Measurements from ENCODE around the gene APLP2.

Gene APLP2

DNA sequence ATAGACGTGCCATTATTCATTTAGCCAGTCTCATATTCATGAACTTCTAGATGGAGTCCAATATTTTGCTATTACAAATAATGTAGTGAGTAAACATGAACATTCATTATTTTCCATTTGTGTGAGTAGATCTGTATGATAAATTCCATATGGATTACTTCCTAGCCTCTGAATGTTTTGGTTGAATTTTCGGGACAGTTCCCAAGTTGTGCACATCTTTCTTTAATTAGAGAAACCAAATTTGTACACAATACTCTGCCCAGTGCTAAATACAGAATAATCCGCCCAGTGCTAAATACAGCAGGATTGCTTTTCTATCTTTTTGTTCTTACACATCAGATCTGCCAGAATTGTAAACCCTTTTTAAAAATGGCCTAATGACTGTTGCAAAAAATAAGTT is 17.1 kb upstream of the APLP2 start:
- TF ChIP-seq, protein P1, sequence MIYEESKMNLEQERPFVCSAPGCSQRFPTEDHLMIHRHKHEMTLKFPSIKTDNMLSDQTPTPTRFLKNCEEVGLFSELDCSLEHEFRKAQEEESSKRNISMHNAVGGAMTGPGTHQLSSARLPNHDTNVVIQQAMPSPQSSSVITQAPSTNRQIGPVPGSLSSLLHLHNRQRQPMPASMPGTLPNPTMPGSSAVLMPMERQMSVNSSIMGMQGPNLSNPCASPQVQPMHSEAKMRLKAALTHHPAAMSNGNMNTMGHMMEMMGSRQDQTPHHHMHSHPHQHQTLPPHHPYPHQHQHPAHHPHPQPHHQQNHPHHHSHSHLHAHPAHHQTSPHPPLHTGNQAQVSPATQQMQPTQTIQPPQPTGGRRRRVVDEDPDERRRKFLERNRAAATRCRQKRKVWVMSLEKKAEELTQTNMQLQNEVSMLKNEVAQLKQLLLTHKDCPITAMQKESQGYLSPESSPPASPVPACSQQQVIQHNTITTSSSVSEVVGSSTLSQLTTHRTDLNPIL (CRISPR knock-in tag; IDR thresholded peaks at IDR 0.05; ENCODE audit: low read depth): no peak
- TF ChIP-seq BACH2 (CRISPR knock-in tag; IDR thresholded peaks at IDR 0.05; ENCODE audit: borderline replicate concordance) (no peak), RARB (CRISPR knock-in tag; IDR thresholded peaks at IDR 0.05) (no peak), ZNF70 (CRISPR knock-in tag; IDR thresholded peaks at IDR 0.05) (no peak), ZNF8 (CRISPR knock-in tag; IDR thresholded peaks at IDR 0.05) (no peak), ZNF565 (CRISPR knock-in tag; conservative IDR thresholded peaks at IDR 0.05; ENCODE audit: low read depth) (no peak), ZFP3 (CRISPR knock-in tag; IDR thresholded peaks at IDR 0.05) (no peak), TCF4 (CRISPR knock-in tag; IDR thresholded peaks at IDR 0.05; ENCODE audit: borderline replicate concordance) (no peak), ZC3H10 (CRISPR knock-in tag; IDR thresholded peaks at IDR 0.05) (no peak)
- TF ChIP-seq, protein P2, sequence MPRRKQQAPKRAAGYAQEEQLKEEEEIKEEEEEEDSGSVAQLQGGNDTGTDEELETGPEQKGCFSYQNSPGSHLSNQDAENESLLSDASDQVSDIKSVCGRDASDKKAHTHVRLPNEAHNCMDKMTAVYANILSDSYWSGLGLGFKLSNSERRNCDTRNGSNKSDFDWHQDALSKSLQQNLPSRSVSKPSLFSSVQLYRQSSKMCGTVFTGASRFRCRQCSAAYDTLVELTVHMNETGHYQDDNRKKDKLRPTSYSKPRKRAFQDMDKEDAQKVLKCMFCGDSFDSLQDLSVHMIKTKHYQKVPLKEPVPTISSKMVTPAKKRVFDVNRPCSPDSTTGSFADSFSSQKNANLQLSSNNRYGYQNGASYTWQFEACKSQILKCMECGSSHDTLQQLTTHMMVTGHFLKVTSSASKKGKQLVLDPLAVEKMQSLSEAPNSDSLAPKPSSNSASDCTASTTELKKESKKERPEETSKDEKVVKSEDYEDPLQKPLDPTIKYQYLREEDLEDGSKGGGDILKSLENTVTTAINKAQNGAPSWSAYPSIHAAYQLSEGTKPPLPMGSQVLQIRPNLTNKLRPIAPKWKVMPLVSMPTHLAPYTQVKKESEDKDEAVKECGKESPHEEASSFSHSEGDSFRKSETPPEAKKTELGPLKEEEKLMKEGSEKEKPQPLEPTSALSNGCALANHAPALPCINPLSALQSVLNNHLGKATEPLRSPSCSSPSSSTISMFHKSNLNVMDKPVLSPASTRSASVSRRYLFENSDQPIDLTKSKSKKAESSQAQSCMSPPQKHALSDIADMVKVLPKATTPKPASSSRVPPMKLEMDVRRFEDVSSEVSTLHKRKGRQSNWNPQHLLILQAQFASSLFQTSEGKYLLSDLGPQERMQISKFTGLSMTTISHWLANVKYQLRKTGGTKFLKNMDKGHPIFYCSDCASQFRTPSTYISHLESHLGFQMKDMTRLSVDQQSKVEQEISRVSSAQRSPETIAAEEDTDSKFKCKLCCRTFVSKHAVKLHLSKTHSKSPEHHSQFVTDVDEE (CRISPR knock-in tag; IDR thresholded peaks at IDR 0.05): no peak
- TF ChIP-seq, protein P3, sequence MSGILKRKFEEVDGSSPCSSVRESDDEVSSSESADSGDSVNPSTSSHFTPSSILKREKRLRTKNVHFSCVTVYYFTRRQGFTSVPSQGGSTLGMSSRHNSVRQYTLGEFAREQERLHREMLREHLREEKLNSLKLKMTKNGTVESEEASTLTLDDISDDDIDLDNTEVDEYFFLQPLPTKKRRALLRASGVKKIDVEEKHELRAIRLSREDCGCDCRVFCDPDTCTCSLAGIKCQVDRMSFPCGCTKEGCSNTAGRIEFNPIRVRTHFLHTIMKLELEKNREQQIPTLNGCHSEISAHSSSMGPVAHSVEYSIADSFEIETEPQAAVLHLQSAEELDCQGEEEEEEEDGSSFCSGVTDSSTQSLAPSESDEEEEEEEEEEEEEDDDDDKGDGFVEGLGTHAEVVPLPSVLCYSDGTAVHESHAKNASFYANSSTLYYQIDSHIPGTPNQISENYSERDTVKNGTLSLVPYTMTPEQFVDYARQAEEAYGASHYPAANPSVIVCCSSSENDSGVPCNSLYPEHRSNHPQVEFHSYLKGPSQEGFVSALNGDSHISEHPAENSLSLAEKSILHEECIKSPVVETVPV (CRISPR knock-in tag; IDR thresholded peaks at IDR 0.05): no peak
- ATAC-seq: no peak

DNA sequence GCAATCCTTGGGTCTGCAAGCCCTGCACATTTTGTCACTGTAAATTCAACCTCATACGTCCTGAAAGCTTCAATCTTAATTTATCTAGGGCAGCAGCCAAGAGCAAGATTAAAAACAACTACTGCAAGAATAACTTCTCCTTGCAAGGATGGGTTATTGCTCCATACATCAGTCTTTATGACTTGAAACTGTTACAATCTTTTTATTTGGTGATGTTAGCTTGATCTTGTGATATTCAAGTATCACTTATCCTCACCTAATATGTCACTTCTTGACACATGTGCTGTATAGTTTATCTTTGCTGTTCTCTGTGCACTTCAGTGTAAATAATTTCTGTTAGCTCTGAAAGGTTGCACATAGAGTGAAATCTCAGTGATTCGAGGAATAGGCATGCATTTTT is 14.7 kb upstream of the APLP2 start:
- no peak for ATAC-seq
- TF ChIP-seq, protein P2 (CRISPR knock-in tag; IDR thresholded peaks at IDR 0.05): no peak
- TF ChIP-seq PPARA (CRISPR knock-in tag; IDR thresholded peaks at IDR 0.05; ENCODE audit: borderline replicate concordance): no peak

DNA sequence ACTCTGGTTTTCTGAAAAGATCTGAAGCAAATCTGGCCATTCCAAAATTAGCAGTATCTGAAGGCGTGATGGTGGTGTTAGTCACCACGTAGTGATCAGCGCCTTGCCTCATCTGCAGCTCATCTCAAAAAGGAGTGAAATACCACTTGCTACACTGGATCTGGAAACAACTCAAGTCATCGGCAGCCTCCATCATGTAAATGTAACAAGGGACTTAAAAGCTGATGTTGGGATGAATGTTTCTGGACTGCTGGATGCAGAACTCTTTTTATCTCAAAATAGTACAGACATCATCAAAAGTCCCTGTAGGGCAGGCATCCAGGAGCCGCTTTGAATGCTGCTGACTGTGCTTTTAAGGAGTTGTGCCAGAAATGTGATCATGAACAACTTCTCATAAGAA is 14.1 kb upstream of the APLP2 start:
- no peak for ATAC-seq
- TF ChIP-seq, protein P2 (CRISPR knock-in tag; IDR thresholded peaks at IDR 0.05): no peak
- TF ChIP-seq, protein P4, sequence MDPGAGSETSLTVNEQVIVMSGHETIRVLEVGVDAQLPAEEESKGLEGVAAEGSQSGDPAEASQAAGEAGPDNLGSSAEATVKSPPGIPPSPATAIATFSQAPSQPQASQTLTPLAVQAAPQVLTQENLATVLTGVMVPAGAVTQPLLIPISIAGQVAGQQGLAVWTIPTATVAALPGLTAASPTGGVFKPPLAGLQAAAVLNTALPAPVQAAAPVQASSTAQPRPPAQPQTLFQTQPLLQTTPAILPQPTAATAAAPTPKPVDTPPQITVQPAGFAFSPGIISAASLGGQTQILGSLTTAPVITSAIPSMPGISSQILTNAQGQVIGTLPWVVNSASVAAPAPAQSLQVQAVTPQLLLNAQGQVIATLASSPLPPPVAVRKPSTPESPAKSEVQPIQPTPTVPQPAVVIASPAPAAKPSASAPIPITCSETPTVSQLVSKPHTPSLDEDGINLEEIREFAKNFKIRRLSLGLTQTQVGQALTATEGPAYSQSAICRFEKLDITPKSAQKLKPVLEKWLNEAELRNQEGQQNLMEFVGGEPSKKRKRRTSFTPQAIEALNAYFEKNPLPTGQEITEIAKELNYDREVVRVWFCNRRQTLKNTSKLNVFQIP (CRISPR knock-in tag; IDR thresholded peaks at IDR 0.05; ENCODE audit: borderline replicate concordance, low read depth): no peak
- TF ChIP-seq RARB (CRISPR knock-in tag; IDR thresholded peaks at IDR 0.05) (no peak), ZNF565 (CRISPR knock-in tag; conservative IDR thresholded peaks at IDR 0.05; ENCODE audit: low read depth) (no peak), BACH2 (CRISPR knock-in tag; IDR thresholded peaks at IDR 0.05; ENCODE audit: borderline replicate concordance) (no peak), ZFP30 (CRISPR knock-in tag; IDR thresholded peaks at IDR 0.05) (no peak), ZFP3 (CRISPR knock-in tag; IDR thresholded peaks at IDR 0.05) (no peak), SNAI2 (CRISPR knock-in tag; IDR thresholded peaks at IDR 0.05) (no peak), ZNF8 (CRISPR knock-in tag; IDR thresholded peaks at IDR 0.05) (no peak), ARNTL (CRISPR knock-in tag; IDR thresholded peaks at IDR 0.05; ENCODE audit: borderline replicate concordance, low read depth) (no peak), TCF4 (CRISPR knock-in tag; IDR thresholded peaks at IDR 0.05; ENCODE audit: borderline replicate concordance) (no peak), GLIS3 (CRISPR knock-in tag; IDR thresholded peaks at IDR 0.05) (no peak)
- TF ChIP-seq, protein P3 (CRISPR knock-in tag; IDR thresholded peaks at IDR 0.05): no peak
- TF ChIP-seq, protein P1 (CRISPR knock-in tag; IDR thresholded peaks at IDR 0.05; ENCODE audit: low read depth): no peak

Measured in SK-N-SH treated with all-trans-retinoic acid at 6 μM for 48 hours (cell line).